Astrocyte of the cerebellum (primary cell): ENCODE data around the gene KLB.

Experiments
- DNase-seq: peaks from one replicate; pipeline ENCODE4 v3.0.0-alpha.2; 2011; ENCODE audit warnings: low read depth
- H3K4me3 ChIP-seq: 2 replicates; pipeline ENCODE4 v1.5.1; 2011; ENCODE audit warnings: mild to moderate bottlenecking, low read depth, low read length, moderate library complexity
- CTCF ChIP-seq: IDR thresholded peaks from 2 replicates; pipeline ENCODE4 v1.5.1; 2012; ENCODE audit warnings: low read length, low read depth, moderate library complexity, mild to moderate bottlenecking; ENCODE audit errors: missing control alignments
- in situ Hi-C: cut with HindIII; loops from 2 replicates; pipeline ENCODE4 v1.10.0; 2017; ENCODE audit warnings: low sequenced_read_pairs

Gene KLB

GRCh38 chr4:39476187-39476895 lies 69.6 kb downstream of the KLB start:
- H3K4me3 ChIP-seq: no peak overlapping the region
- DNase-seq: no peak

GRCh38 chr4:39480251-39480650 lies 73.5 kb downstream of the KLB start:
- no peak for TF ChIP-seq CTCF
- in situ Hi-C loops: no loop called here
- H3K4me3 ChIP-seq: no peak overlapping the region
- no peak for DNase-seq

More at GRCh38 chr4:39476187-39476895, 69.6 kb downstream of the KLB start:
- TF ChIP-seq CTCF: no peak
- in situ Hi-C loops: no loop called here

GRCh38 chr4:39480902-39481695 lies 74.4 kb downstream of the KLB start:
- DNase-seq: no peak
- TF ChIP-seq CTCF: no peak
- in situ Hi-C loops: no loop called here
- no peak overlapping the region for H3K4me3 ChIP-seq

GRCh38 chr4:39484582-39485272 lies 78.0 kb downstream of the KLB start:
- in situ Hi-C loops: no loop called here
- no peak overlapping the region for H3K4me3 ChIP-seq
- DNase-seq: no peak
- TF ChIP-seq CTCF: no peak

GRCh38 chr4:39486221-39486804 lies 79.6 kb downstream of the KLB start:
- in situ Hi-C loops: no loop called here
- H3K4me3 ChIP-seq: no peak overlapping the region
- no peak for DNase-seq
- no peak for TF ChIP-seq CTCF

- no peak overlapping the region for H3K4me3 ChIP-seq
- DNase-seq: no peak
- in situ Hi-C loops: no loop called here
- TF ChIP-seq CTCF: no peak
These were observed 83.6 kb downstream of the KLB start for GRCh38 chr4:39490322-39490721.
